IMR-90 (cell line): ENCODE measurements around the gene TTC1. TPM values are rescaled to one million over a fixed set of nuclear protein-coding genes. Genes with fewer than 3 reads are reported as not detected.

Experiments
- ATAC-seq: fragments of 200-7000 bp; cut with Tn5 transposase; 2 replicates; pipeline ENCODE4 v1.9.1; 2020; ENCODE audit warnings: low read depth, mild to moderate bottlenecking, moderate library complexity
- BruUV-seq: library from RNA; stranded (reverse); fragments of 400-500 nt; replicated peaks from 2 replicates; lab custom pipeline; 2021; lab: Mats Ljungman, UMichigan
- CTCF ChIA-PET: fragments of 300-600 bp; formaldehyde crosslinking; extraction: SDS; loops from one replicate; lab custom pipeline; 2021; ENCODE audit warnings: antibody characterized with exemption; lab: Yijun Ruan, JAX
- POLR2A ChIA-PET: fragments of 300-600 bp; sonication (Branson Sonifier 250); formaldehyde crosslinking; loops from one replicate; lab custom pipeline; 2022; ENCODE audit warnings: antibody characterized with exemption; ENCODE audit not compliant: unreplicated experiment; lab: Charles Lee
- DNase-seq: peaks from one replicate; pipeline ENCODE4 v3.0.0; 2013
- H2AFZ ChIP-seq: replicated peaks from 2 replicates; pipeline ENCODE3; 2013; ENCODE audit warnings: low read length, mild to moderate bottlenecking; ENCODE audit not compliant: poor library complexity
- H2AK5ac ChIP-seq: 2 replicates; pipeline ENCODE4 v1.6.1; 2013; ENCODE audit warnings: low read depth, low read length, inconsistent platforms
- H2AK9ac ChIP-seq: replicated peaks from 2 replicates; pipeline ENCODE3; 2013; ENCODE audit warnings: mild to moderate bottlenecking, low read depth, low read length, moderate library complexity; ENCODE audit not compliant: poor library complexity
- H2BK120ac ChIP-seq: 2 replicates; pipeline ENCODE4 v1.6.1; 2013; ENCODE audit warnings: low read depth, low read length, inconsistent platforms
- H2BK15ac ChIP-seq: 3 replicates; pipeline ENCODE4 v1.6.1; 2013; ENCODE audit warnings: low read depth, low read length, inconsistent platforms
- H2BK20ac ChIP-seq: 2 replicates; pipeline ENCODE4 v1.6.1; 2013; ENCODE audit warnings: low read depth, mild to moderate bottlenecking, inconsistent platforms, low read length, moderate library complexity
- H2BK5ac ChIP-seq: 2 replicates; pipeline ENCODE4 v1.6.1; 2013; ENCODE audit warnings: mild to moderate bottlenecking, low read depth, low read length, inconsistent platforms; ENCODE audit not compliant: poor library complexity, severe bottlenecking
- H3K14ac ChIP-seq: replicated peaks from 2 replicates; pipeline ENCODE4 v1.6.1; 2013; ENCODE audit warnings: low read depth, low read length, inconsistent platforms
- H3K18ac ChIP-seq: 2 replicates; pipeline ENCODE4 v1.6.1; 2013; ENCODE audit warnings: low read depth, low read length, control low read depth
- H3K23ac ChIP-seq: 2 replicates; pipeline ENCODE4 v1.6.1; 2013; ENCODE audit warnings: low read depth, low read length, inconsistent platforms
- H3K27ac ChIP-seq: 2 replicates; pipeline ENCODE4 v1.5.1; 2013; ENCODE audit warnings: mild to moderate bottlenecking, control low read depth, low read length; ENCODE audit not compliant: insufficient read depth
- H3K27me3 ChIP-seq: 2 replicates; pipeline ENCODE4 v1.6.1; 2013; ENCODE audit warnings: low read length; ENCODE audit not compliant: control insufficient read depth, insufficient read depth
- H3K36me3 ChIP-seq: 2 replicates; pipeline ENCODE4 v1.6.1; 2013; ENCODE audit warnings: low read length, mixed read lengths; ENCODE audit not compliant: control insufficient read depth, insufficient read depth
- H3K4ac ChIP-seq: 2 replicates; pipeline ENCODE4 v1.6.1; 2013; ENCODE audit warnings: low read depth, low read length, inconsistent platforms
- H3K4me1 ChIP-seq: 2 replicates; pipeline ENCODE4 v1.6.1; 2013; ENCODE audit warnings: low read length, mixed read lengths; ENCODE audit not compliant: control insufficient read depth, insufficient read depth
- H3K4me2 ChIP-seq: 2 replicates; pipeline ENCODE4 v1.6.1; 2013; ENCODE audit warnings: low read depth, mild to moderate bottlenecking, control low read depth, low read length, moderate library complexity
- H3K4me3 ChIP-seq: 2 replicates; pipeline ENCODE4 v1.5.1; 2013; ENCODE audit warnings: low read depth, mild to moderate bottlenecking, control low read depth, low read length, moderate library complexity; ENCODE audit not compliant: insufficient read depth
- H3K56ac ChIP-seq: 2 replicates; pipeline ENCODE4 v1.6.1; 2013; ENCODE audit warnings: low read length, inconsistent platforms; ENCODE audit not compliant: insufficient read depth; ENCODE audit errors: extremely low read depth
- H3K79me1 ChIP-seq, 2 experiments: 2 replicates each; pipeline ENCODE4 v1.6.1; 2013; ENCODE audit warnings: low read length in 2 of 2, inconsistent platforms in 1 of 2, low read depth in 1 of 2
- H3K9ac ChIP-seq: 2 replicates; pipeline ENCODE4 v1.6.1; 2013; ENCODE audit warnings: low read depth, low read length, control low read depth
- H3K9me1 ChIP-seq: 2 replicates; pipeline ENCODE4 v1.6.1; 2013; ENCODE audit warnings: low read length, inconsistent platforms; ENCODE audit not compliant: insufficient read depth
- H3K9me3 ChIP-seq: 2 replicates; pipeline ENCODE4 v1.6.1; 2013; ENCODE audit warnings: low read length; ENCODE audit not compliant: control insufficient read depth, insufficient read depth
- H4K20me1 ChIP-seq: 2 replicates; pipeline ENCODE4 v1.6.1; 2013; ENCODE audit warnings: low read length, inconsistent platforms; ENCODE audit not compliant: insufficient read depth
- H4K5ac ChIP-seq: 2 replicates; pipeline ENCODE4 v1.6.1; 2013; ENCODE audit warnings: mild to moderate bottlenecking, low read depth, low read length, control low read depth
- H4K8ac ChIP-seq, 2 experiments: 2 replicates each; pipeline ENCODE4 v1.6.1; 2013; ENCODE audit warnings: low read depth in 2 of 2, low read length in 2 of 2, control low read depth in 1 of 2, inconsistent platforms in 1 of 2
- H4K91ac ChIP-seq: 2 replicates; pipeline ENCODE4 v1.6.1; 2013; ENCODE audit warnings: low read depth, low read length, inconsistent platforms; ENCODE audit not compliant: insufficient read depth
- BHLHE40 ChIP-seq: fragments of 150-350 bp; IDR thresholded peaks from 2 replicates; pipeline ENCODE4 v1.6.1; 2016; ENCODE audit warnings: mild to moderate bottlenecking, low read depth, low read length
- ELK1 ChIP-seq: fragments of 150-350 bp; IDR thresholded peaks from 2 replicates; pipeline ENCODE4 v1.6.1; 2016; ENCODE audit warnings: low read depth, mild to moderate bottlenecking, low read length, moderate library complexity, borderline replicate concordance
- NFE2L2 ChIP-seq: fragments of 150-350 bp; IDR thresholded peaks from 2 replicates; pipeline ENCODE4 v1.6.1; 2016; ENCODE audit warnings: low read depth, mild to moderate bottlenecking, low read length
- RAD21 ChIP-seq: IDR thresholded peaks from 2 replicates; pipeline ENCODE4 v1.6.1; 2012; ENCODE audit warnings: low read length, improper control_type of control experiment
- RCOR1 ChIP-seq: IDR thresholded peaks from 2 replicates; pipeline ENCODE4 v1.6.1; 2012; ENCODE audit warnings: mild to moderate bottlenecking, low read length, improper control_type of control experiment; ENCODE audit not compliant: insufficient replicate concordance
- RFX5 ChIP-seq: IDR thresholded peaks from 2 replicates; pipeline ENCODE4 v1.8.0; 2012; ENCODE audit warnings: low read depth, mild to moderate bottlenecking, low read length, moderate library complexity
- USF2 ChIP-seq: fragments of 150-350 bp; IDR thresholded peaks from 2 replicates; pipeline ENCODE4 v1.6.1; 2017; ENCODE audit warnings: mild to moderate bottlenecking, antibody characterized with exemption, low read length, low read depth
- WGBS, 2 experiments: methylation state at CpG; one replicate each; pipeline versions ENCODE4 v1.1.5 to v1.1.7; 2013; ENCODE audit warnings: missing lambda C conversion rate in 2 of 2; ENCODE audit not compliant: insufficient read length in 1 of 2; ENCODE audit errors: extremely low coverage in 2 of 2; 5-methylcytosine and 5-hydroxymethylcytosine counted together
- dilution Hi-C: fragments of 300-500 bp; cut with HindIII; formaldehyde crosslinking; loops from one replicate; pipeline ENCODE4 v1.14.3; 2018; ENCODE audit warnings: low sequenced_read_pairs; ENCODE audit not compliant: unreplicated experiment
- in situ Hi-C: fragments of 300-500 bp; cut with MboI; formaldehyde crosslinking; loops from 3 replicates; pipeline ENCODE4 v1.14.3; 2019; ENCODE audit warnings: low sequenced_read_pairs, inconsistent platforms, mixed read lengths
- intact Hi-C: fragments of 100-400 bp; cut with micrococcal nuclease; formaldehyde crosslinking; loops from 2 replicates; pipeline ENCODE4 v1.10.0; 2022
- polyA plus RNA-seq, 3 experiments: library from polyadenylated mRNA; depleted of rRNA; stranded (reverse); fragments of >200 nt; gene quantifications; 2 replicates each; pipeline ENCODE4 v1.2.3, GENCODE V29; 2012; ENCODE audit warnings: low replicate concordance in 1 of 3
- total RNA-seq: library from RNA; depleted of rRNA; stranded (reverse); fragments of >200 nt; gene quantifications from 2 replicates; pipeline ENCODE4 v1.2.3, GENCODE V29; 2012

TTC1 gene
- total and polyA plus RNA-seq, 2 of the 4 experiments (the other 2 are of a cell fraction) = 23.1 to 41.1 TPM

DNA sequence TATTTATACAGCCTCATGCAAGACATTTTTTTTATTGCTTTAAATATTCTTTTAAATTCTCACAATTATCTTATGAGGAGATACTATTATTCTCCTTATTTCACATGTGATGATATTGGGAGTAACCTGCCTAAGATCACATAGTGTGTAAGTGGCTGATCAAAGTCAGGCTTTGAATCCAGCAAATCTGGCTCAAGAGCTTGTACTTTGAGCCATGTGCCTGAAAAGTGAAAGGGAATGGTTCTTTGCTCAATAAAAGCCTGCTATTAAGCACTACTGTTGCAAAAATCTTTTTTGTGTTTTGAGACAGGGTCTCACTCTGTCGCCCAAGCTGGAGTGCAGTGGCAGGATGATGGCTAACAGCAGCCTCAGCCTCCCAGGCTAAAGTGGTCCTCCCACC is 75.2 kb downstream of the TTC1 start:
- Histone ChIP-seq H3K9me1 (peaks cover 9% of the 10 kb centered on the region), H4K20me1 (no peaks in the 10 kb centered on the region), H3K4me3 (no peak overlapping the region), H3K9ac (no peak overlapping the region), H3K27ac (no peak overlapping the region), H3K4me1 (peaks cover 11% of the 10 kb centered on the region), H3K79me1 (peaks cover 7 to 32% of the 10 kb centered on the region in 2 experiments), H3K36me3 (no peaks in the 10 kb centered on the region), H2AK9ac (no peak overlapping the region), H3K56ac (no peak overlapping the region), H2BK120ac (peak overlapping the region; percentile 94; the same call in 1 of the 2 replicates), H3K27me3 (no peaks in the 10 kb centered on the region), H3K4me2 (no peak overlapping the region), H2BK5ac (peak overlapping the region; percentile 89), H4K5ac (no peak overlapping the region), H3K14ac (no peak overlapping the region), H2AFZ (no peak overlapping the region), H3K9me3 (no peaks in the 10 kb centered on the region), H4K8ac (peak overlapping the region in 1 of 2 experiments; percentile 63; a peak in 2 of 4 replicates), H3K18ac (no peak overlapping the region; the same call in 1 of the 2 replicates), H2AK5ac (peak overlapping the region; percentile 81), H2BK20ac (peak overlapping the region; percentile 96), H2BK15ac (peak overlapping the region; percentile 57; the same call in 1 of the 3 replicates), H3K23ac (peak overlapping the region; percentile 77; the same call in 1 of the 2 replicates), H4K91ac (no peak overlapping the region; the same call in 1 of the 2 replicates), H3K4ac (peak overlapping the region; percentile 76)
- ChIA-PET CTCF (interaction anchor here (1.0 to 1.2 kb wide), 3 partner anchors 62 to 307 kb away, joined by 4 read pairs; no protein-coding TSS in a partner anchor), POLR2A (no interaction called here)
- DNase-seq (no peak), ATAC-seq (no peak)
- dilution Hi-C loops = no loop called here
- TF ChIP-seq RAD21 (no peak), ELK1 (no peak), RFX5 (no peak), NFE2L2 (no peak), USF2 (no peak), BHLHE40 (no peak), RCOR1 (no peak)
- intact Hi-C loops = loop anchor here (10.0 kb wide), 1 partner anchor 311 kb away; no protein-coding TSS in a partner anchor
- WGBS, 2 experiments = no CpG with 5 or more reads among the region's 1 CpG
- in situ Hi-C loops = no loop called here
- BruUV-seq = no TSS peak
